Fibroblast of the aortic adventitia (primary cell): Measurements from ENCODE around the gene NPL. TPM values are rescaled to one million over a fixed set of nuclear protein-coding genes. Genes with fewer than 3 reads are reported as not detected.

Experiments
- DNase-seq: peaks from one replicate; pipeline ENCODE4 v3.0.0-alpha.2; 2010; ENCODE audit warnings: low read depth
- H3K4me3 ChIP-seq: 2 replicates; pipeline ENCODE4 v1.5.1; 2011; ENCODE audit warnings: low read depth, mild to moderate bottlenecking, control low read depth, low read length, moderate library complexity
- CTCF ChIP-seq: IDR thresholded peaks from 2 replicates; pipeline ENCODE4 v1.5.1; 2011; ENCODE audit warnings: mild to moderate bottlenecking, low read length, control low read depth, inconsistent platforms; ENCODE audit not compliant: insufficient read depth
- total RNA-seq: library from RNA; depleted of rRNA; stranded (reverse); fragments of >200 nt; gene quantifications from 2 replicates; pipeline ENCODE4 v1.2.3, GENCODE V29; 2012; ENCODE audit warnings: low replicate concordance

The NPL gene
- total RNA-seq, 1 donor = 2.3 TPM

GRCh38 chr1:182765391-182765790, 24.2 kb upstream of the NPL start:
- peak; percentile 41 for DNase-seq
- TF ChIP-seq CTCF = no peak
- H3K4me3 ChIP-seq = no peak overlapping the region

- DNase-seq = no peak
- TF ChIP-seq CTCF = no peak
- no peak overlapping the region for H3K4me3 ChIP-seq
Measured at GRCh38 chr1:182766050-182766449, 23.5 kb upstream of the NPL start.

GRCh38 chr1:182766881-182767645, 22.5 kb upstream of the NPL start:
- TF ChIP-seq CTCF = no peak
- DNase-seq = no peak

GRCh38 chr1:182768963-182769362, 20.6 kb upstream of the NPL start:
- H3K4me3 ChIP-seq = no peak overlapping the region
- DNase-seq = peak; percentile 20
- no peak for TF ChIP-seq CTCF

More at GRCh38 chr1:182766881-182767645, 22.5 kb upstream of the NPL start:
- no peak overlapping the region for H3K4me3 ChIP-seq

GRCh38 chr1:182770232-182770631, 19.3 kb upstream of the NPL start:
- DNase-seq = no peak
- H3K4me3 ChIP-seq = no peak overlapping the region

GRCh38 chr1:182771187-182771984, 18.2 kb upstream of the NPL start:
- DNase-seq = no peak
- no peak overlapping the region for H3K4me3 ChIP-seq
- peak; percentile 43 for TF ChIP-seq CTCF

More at GRCh38 chr1:182770232-182770631, 19.3 kb upstream of the NPL start:
- no peak for TF ChIP-seq CTCF
